HCT116 (cell line): ENCODE data around the gene PDK2. TPM values are rescaled to one million over a fixed set of nuclear protein-coding genes. Genes with fewer than 3 reads are reported as not detected.

Experiments used
- ATAC-seq: fragments of 200-7000 bp; cut with Tn5 transposase; 2 replicates; pipeline ENCODE4 v1.9.1; 2020; ENCODE audit warnings: mild to moderate bottlenecking, moderate library complexity
- BruUV-seq: library from RNA; stranded (reverse); fragments of 400-500 nt; replicated peaks from 2 replicates; lab custom pipeline; 2021; lab: Mats Ljungman, UMichigan
- CTCF ChIA-PET: fragments of 300-600 bp; sonication (Branson Sonifier 250); formaldehyde crosslinking; loops from one replicate; lab custom pipeline; 2021; ENCODE audit warnings: antibody characterized with exemption; lab: Charles Lee
- POLR2A ChIA-PET: fragments of 300-600, 350-600 bp; sonication (Branson Sonifier 250); formaldehyde crosslinking; loops from one replicate; lab custom pipeline; 2021; ENCODE audit warnings: antibody characterized with exemption; lab: Charles Lee
- RAD21 ChIA-PET, 2 experiments: fragments of 300-600 bp; sonication (Branson Sonifier 250); formaldehyde crosslinking; loops; one replicate each; lab custom pipeline; 2023; ENCODE audit warnings: low total read pairs in 2 of 2; ENCODE audit not compliant: uncharacterized antibody in 2 of 2, unreplicated experiment in 2 of 2, low non-redundant PET in 1 of 2; lab: Charles Lee
- DNase-seq: peaks from one replicate; pipeline ENCODE4 v3.0.0-alpha.2; 2010; ENCODE audit warnings: low read depth, low spot score
- H2AFZ ChIP-seq: fragments of 200-600 bp; shearing (Covaris generic), sonication (generic); 2 replicates; pipeline ENCODE4 v1.6.1; 2017; ENCODE audit warnings: low read depth, mixed run types, mixed read lengths, antibody characterized with exemption, low read length; ENCODE audit not compliant: poor library complexity, severe bottlenecking
- H3K27ac ChIP-seq: 2 replicates; pipeline ENCODE4 v1.5.1; 2012; ENCODE audit warnings: low read depth, low read length
- H3K27me3 ChIP-seq: fragments of 200-600 bp; sonication (generic); 2 replicates; pipeline ENCODE4 v1.6.1; 2016; ENCODE audit warnings: mixed run types, low read length, mixed read lengths; ENCODE audit not compliant: insufficient read depth
- H3K36me3 ChIP-seq, 2 experiments: fragments of 200-500 bp in 1 of 2; fragments of 200-600 bp in 1 of 2; sonication (Bioruptor generic) in 1 of 2; sonication (generic) in 1 of 2; 2 replicates each; pipeline versions ENCODE4 v1.5.1 to v1.6.1; 2014 to 2016; ENCODE audit warnings: low read length in 2 of 2, inconsistent platforms in 1 of 2, mixed read lengths in 1 of 2, mixed run types in 1 of 2; ENCODE audit not compliant: insufficient read depth in 2 of 2, control insufficient read depth in 1 of 2
- H3K4me1 ChIP-seq, 2 experiments: fragments of 200-600 bp in 1 of 2; sonication (generic) in 1 of 2; 2 replicates each; pipeline versions ENCODE4 v1.5.1 to v1.6.1; 2012 to 2017; ENCODE audit warnings: low read length in 2 of 2, inconsistent platforms in 1 of 2, mild to moderate bottlenecking in 1 of 2, mixed read lengths in 1 of 2, mixed run types in 1 of 2, moderate library complexity in 1 of 2; ENCODE audit not compliant: insufficient read depth in 2 of 2, control insufficient read depth in 1 of 2
- H3K4me2 ChIP-seq: fragments of 200-600 bp; sonication (generic); 2 replicates; pipeline ENCODE4 v1.6.1; 2017; ENCODE audit warnings: mixed run types, low read length, mixed read lengths
- H3K4me3 ChIP-seq, 2 experiments: fragments of 200-600 bp in 1 of 2; sonication (generic) in 1 of 2; replicated peaks in 1 of 2; 2 replicates each; pipeline ENCODE4 v1.5.1; 2011 to 2016; ENCODE audit warnings: low read length in 2 of 2, control low read depth in 1 of 2, low read depth in 1 of 2, mild to moderate bottlenecking in 1 of 2, mixed read lengths in 1 of 2, mixed run types in 1 of 2
- H3K79me2 ChIP-seq: fragments of 200-600 bp; sonication (generic); 2 replicates; pipeline ENCODE4 v1.6.1; 2017; ENCODE audit warnings: mild to moderate bottlenecking, mixed run types, low read length, moderate library complexity, mixed read lengths; ENCODE audit not compliant: insufficient read depth
- H3K9ac ChIP-seq: fragments of 200-600 bp; sonication (generic); 2 replicates; pipeline ENCODE4 v1.6.1; 2016; ENCODE audit warnings: low read length, mixed read lengths
- H3K9me2 ChIP-seq: fragments of 200-600 bp; sonication (generic), shearing (Covaris generic); 2 replicates; pipeline ENCODE4 v1.6.1; 2017; ENCODE audit warnings: mixed run types, mild to moderate bottlenecking, moderate library complexity; ENCODE audit not compliant: insufficient read depth
- H3K9me3 ChIP-seq, 2 experiments: fragments of 200-500 bp in 1 of 2; fragments of 200-600 bp in 1 of 2; sonication (Bioruptor generic) in 1 of 2; sonication (generic) in 1 of 2; 2 replicates each; pipeline ENCODE4 v1.6.1; 2014 to 2017; ENCODE audit warnings: low read length in 2 of 2, mixed read lengths in 2 of 2, inconsistent platforms in 1 of 2, low read depth in 1 of 2, mild to moderate bottlenecking in 1 of 2, mixed run types in 1 of 2, moderate library complexity in 1 of 2; ENCODE audit not compliant: control insufficient read depth in 1 of 2, insufficient read depth in 1 of 2
- H4K20me1 ChIP-seq: fragments of 200-600 bp; sonication (generic), shearing (Covaris generic); 2 replicates; pipeline ENCODE4 v1.6.1; 2017; ENCODE audit warnings: mixed run types, mild to moderate bottlenecking, moderate library complexity; ENCODE audit not compliant: insufficient read depth
- CEBPB ChIP-seq: IDR thresholded peaks from 2 replicates; pipeline ENCODE4 v1.6.1; 2012; ENCODE audit warnings: low read depth
- ELF1 ChIP-seq: IDR thresholded peaks from 2 replicates; pipeline ENCODE4 v1.6.1; 2012; ENCODE audit warnings: low read depth, borderline replicate concordance
- POLR2A ChIP-seq: IDR thresholded peaks from 2 replicates; pipeline ENCODE4 v1.7.0; 2011; ENCODE audit warnings: borderline replicate concordance; ENCODE audit not compliant: insufficient read depth, insufficient read length; ENCODE audit errors: extremely low read depth
- REST ChIP-seq: IDR thresholded peaks from 2 replicates; pipeline ENCODE4 v1.6.1; 2012; ENCODE audit warnings: low read depth
- SIN3A ChIP-seq: IDR thresholded peaks from 2 replicates; pipeline ENCODE4 v1.6.1; 2012; ENCODE audit warnings: low read depth
- SP1 ChIP-seq: IDR thresholded peaks from 2 replicates; pipeline ENCODE4 v1.6.1; 2012; ENCODE audit warnings: low read depth
- SRF ChIP-seq: IDR thresholded peaks from 2 replicates; pipeline ENCODE4 v1.6.1; 2012; ENCODE audit warnings: low read depth
- ZBTB33 ChIP-seq: IDR thresholded peaks from 2 replicates; pipeline ENCODE4 v1.6.1; 2011; ENCODE audit warnings: mild to moderate bottlenecking, low read length, moderate library complexity; ENCODE audit not compliant: insufficient replicate concordance; ENCODE audit errors: extremely low read depth
- intact Hi-C: fragments of 100-400 bp; cut with micrococcal nuclease; formaldehyde crosslinking; loops from 2 replicates; pipeline ENCODE4 v1.10.0; 2022
- total RNA-seq: library from RNA; stranded (reverse); gene quantifications from one replicate; pipeline ENCODE4 v1.2.1, GENCODE V29; 2021; ENCODE audit not compliant: unreplicated experiment

The PDK2 gene
- total RNA-seq, 1 experiment from 2014 or later: 39.1 TPM

- H3K9me3 ChIP-seq: no peaks in the 10 kb centered on the region
- H3K4me2 ChIP-seq: no peak overlapping the region
- DNase-seq (no peak), ATAC-seq (no peak)
- ChIA-PET RAD21 (no interaction called here), POLR2A (interaction anchor here (1.2 to 3.5 kb wide), 4 partner anchors 12 to 36 kb away, joined by 3 to 18 read pairs (median 4); partner anchors contain the start of gene ITGA3), CTCF (interaction anchor here (0.7 to 4.6 kb wide), 9 partner anchors 11 to 205 kb away, joined by 3 to 55 read pairs (median 15); no protein-coding TSS in a partner anchor)
- TF ChIP-seq SRF (no peak), POLR2A (no peak), SIN3A (peak; percentile 57; the same call in 1 of the 2 replicates), ELF1 (no peak), REST (no peak), CEBPB (no peak), ZBTB33 (no peak), SP1 (no peak)
- no peak overlapping the region for H3K27ac ChIP-seq
- no peak overlapping the region for H3K9ac ChIP-seq
- H3K79me2 ChIP-seq: peaks cover 6% of the 10 kb centered on the region; the same call in 1 of the 2 replicates
- no TSS peak for BruUV-seq
- no peaks in the 10 kb centered on the region for H3K27me3 ChIP-seq
- no peaks in the 10 kb centered on the region for H3K9me2 ChIP-seq
- H2AFZ ChIP-seq: no peak overlapping the region
- peaks cover 20 to 29% of the 10 kb centered on the region in 2 experiments; a peak in 3 of 4 replicates for H3K36me3 ChIP-seq
- H3K4me3 ChIP-seq: no peak overlapping the region
- intact Hi-C loops: no loop called here
- H3K4me1 ChIP-seq: peaks cover 12 to 38% of the 10 kb centered on the region in 2 experiments
- no peaks in the 10 kb centered on the region for H4K20me1 ChIP-seq
Observed at GRCh38 chr17:50091918-50092285, 3.2 kb upstream of the PDK2 start.
